H9 (cell line): Measurements from ENCODE around the gene SLC25A19. TPM values are rescaled to one million over a fixed set of nuclear protein-coding genes. Genes with fewer than 3 reads are reported as not detected.
A peak's percentile ranks its signal among the peaks of the same experiment; 100 is the strongest.

Experiments used
- DNase-seq: peaks from one replicate; pipeline ENCODE4 v3.0.0-alpha.2; 2017
- H2AFZ ChIP-seq: one replicate; pipeline ENCODE4 v1.6.1; 2013; ENCODE audit warnings: mild to moderate bottlenecking, low read length, control low read depth, moderate library complexity
- H2AK5ac ChIP-seq: 2 replicates; pipeline ENCODE4 v1.6.1; 2013; ENCODE audit warnings: low read length, control low read depth, mixed read lengths; ENCODE audit not compliant: insufficient read length
- H2BK120ac ChIP-seq: one replicate; pipeline ENCODE4 v1.6.1; 2013; ENCODE audit warnings: low read depth, mild to moderate bottlenecking, low read length, control low read depth, inconsistent platforms; ENCODE audit not compliant: poor library complexity, severe bottlenecking
- H2BK12ac ChIP-seq: 2 replicates; pipeline ENCODE4 v1.6.1; 2013; ENCODE audit warnings: low read length, control low read depth, mixed read lengths, low read depth; ENCODE audit not compliant: insufficient read length
- H2BK15ac ChIP-seq: 2 replicates; pipeline ENCODE4 v1.6.1; 2013; ENCODE audit warnings: low read depth, low read length, control low read depth
- H2BK20ac ChIP-seq: one replicate; pipeline ENCODE4 v1.6.1; 2013; ENCODE audit warnings: low read depth, mild to moderate bottlenecking, low read length, control low read depth, inconsistent platforms; ENCODE audit not compliant: poor library complexity, severe bottlenecking
- H2BK5ac ChIP-seq: 2 replicates; pipeline ENCODE4 v1.6.1; 2013; ENCODE audit warnings: low read length, control low read depth, mixed read lengths; ENCODE audit not compliant: insufficient read length
- H3K14ac ChIP-seq: 2 replicates; pipeline ENCODE4 v1.6.1; 2013; ENCODE audit warnings: low read length, control low read depth; ENCODE audit not compliant: insufficient read depth
- H3K18ac ChIP-seq: 2 replicates; pipeline ENCODE4 v1.6.1; 2013; ENCODE audit warnings: low read depth, mild to moderate bottlenecking, mixed read lengths, low read length, control low read depth; ENCODE audit not compliant: insufficient read length
- H3K23ac ChIP-seq: 2 replicates; pipeline ENCODE4 v1.6.1; 2013; ENCODE audit warnings: low read length, control low read depth, mixed read lengths, low read depth; ENCODE audit not compliant: insufficient read length
- H3K23me2 ChIP-seq: 2 replicates; pipeline ENCODE4 v1.6.1; 2013; ENCODE audit warnings: low read depth, mild to moderate bottlenecking, mixed read lengths, low read length, control low read depth; ENCODE audit not compliant: insufficient read length, poor library complexity, severe bottlenecking
- H3K27ac ChIP-seq: 2 replicates; pipeline ENCODE4 v1.5.1; 2013; ENCODE audit warnings: low read length, control low read depth, mixed read lengths, low read depth; ENCODE audit not compliant: insufficient read length
- H3K27me3 ChIP-seq: 2 replicates; pipeline ENCODE4 v1.6.1; 2013; ENCODE audit warnings: low read length, control low read depth, inconsistent platforms; ENCODE audit not compliant: insufficient read depth
- H3K4ac ChIP-seq: 2 replicates; pipeline ENCODE4 v1.6.1; 2013; ENCODE audit warnings: low read depth, mild to moderate bottlenecking, control low read depth, inconsistent platforms, low read length, moderate library complexity
- H3K4me1 ChIP-seq: 2 replicates; pipeline ENCODE4 v1.6.1; 2013; ENCODE audit warnings: low read length, control low read depth, inconsistent platforms; ENCODE audit not compliant: insufficient read depth
- H3K4me2 ChIP-seq: 2 replicates; pipeline ENCODE4 v1.6.1; 2013; ENCODE audit warnings: low read length, control low read depth, mixed read lengths; ENCODE audit not compliant: insufficient read length, insufficient read depth
- H3K56ac ChIP-seq: 2 replicates; pipeline ENCODE4 v1.6.1; 2013; ENCODE audit warnings: low read depth, mild to moderate bottlenecking, mixed read lengths, low read length, control low read depth; ENCODE audit not compliant: insufficient read length
- H3K79me1 ChIP-seq: 2 replicates; pipeline ENCODE4 v1.6.1; 2013; ENCODE audit warnings: low read depth, mild to moderate bottlenecking, moderate library complexity, low read length, control low read depth, inconsistent platforms; ENCODE audit not compliant: insufficient read depth, poor library complexity, severe bottlenecking
- H3K79me2 ChIP-seq: 2 replicates; pipeline ENCODE4 v1.6.1; 2013; ENCODE audit warnings: low read length, control low read depth, inconsistent platforms; ENCODE audit not compliant: insufficient read depth
- H3K9ac ChIP-seq: 2 replicates; pipeline ENCODE4 v1.6.1; 2013; ENCODE audit warnings: low read length, control low read depth, mixed read lengths; ENCODE audit not compliant: insufficient read length; ENCODE audit errors: extremely low read depth
- H3K9me3 ChIP-seq: one replicate; pipeline ENCODE4 v1.6.1; 2013; ENCODE audit warnings: low read depth, low read length, inconsistent platforms; ENCODE audit not compliant: control insufficient read depth
- H3T11ph ChIP-seq: one replicate; pipeline ENCODE4 v1.6.1; 2013; ENCODE audit warnings: mild to moderate bottlenecking, low read length, control low read depth, inconsistent platforms
- H4K20me1 ChIP-seq: one replicate; pipeline ENCODE4 v1.6.1; 2013; ENCODE audit not compliant: control insufficient read depth, insufficient read length, insufficient read depth
- H4K5ac ChIP-seq: 2 replicates; pipeline ENCODE4 v1.6.1; 2013; ENCODE audit warnings: low read depth, mild to moderate bottlenecking, mixed read lengths, low read length, control low read depth; ENCODE audit not compliant: insufficient read length
- H4K8ac ChIP-seq: replicated peaks from 2 replicates; pipeline ENCODE4 v1.6.1; 2013; ENCODE audit warnings: low read length, control low read depth, mixed read lengths, low read depth; ENCODE audit not compliant: insufficient read length
- H4K91ac ChIP-seq: 2 replicates; pipeline ENCODE4 v1.6.1; 2013; ENCODE audit warnings: low read depth, mild to moderate bottlenecking, moderate library complexity, mixed read lengths, low read length, control low read depth; ENCODE audit not compliant: insufficient read length
- H3K27ac Mint-ChIP-seq, 3 experiments: 2 replicates in 2 of 3; 3 replicates in 1 of 3; pipeline ENCODE4 v1.8.0; 2020 to 2021; ENCODE audit warnings: mixed read lengths in 3 of 3, mild to moderate bottlenecking in 1 of 3, moderate library complexity in 1 of 3
- H3K27me3 Mint-ChIP-seq: 2 replicates; pipeline ENCODE4 v1.8.0; 2021; ENCODE audit warnings: low read depth, mild to moderate bottlenecking, moderate library complexity, mixed read lengths
- H3K36me3 Mint-ChIP-seq, 3 experiments: 2 replicates in 2 of 3; 3 replicates in 1 of 3; pipeline ENCODE4 v1.8.0; 2020 to 2021; ENCODE audit warnings: low read depth in 3 of 3, mixed read lengths in 3 of 3; ENCODE audit not compliant: insufficient read depth in 1 of 3
- H3K4me1 Mint-ChIP-seq, 2 experiments: 2 replicates each; pipeline ENCODE4 v1.8.0; 2020; ENCODE audit warnings: mixed read lengths in 2 of 2
- H3K4me3 Mint-ChIP-seq, 2 experiments: 2 replicates in 1 of 2; 3 replicates in 1 of 2; pipeline ENCODE4 v1.8.0; 2020 to 2021; ENCODE audit warnings: mild to moderate bottlenecking in 2 of 2, mixed read lengths in 2 of 2, moderate library complexity in 1 of 2
- H3K9me3 Mint-ChIP-seq, 2 experiments: 2 replicates in 1 of 2; 3 replicates in 1 of 2; pipeline ENCODE4 v1.8.0; 2020; ENCODE audit warnings: mild to moderate bottlenecking in 2 of 2, mixed read lengths in 2 of 2, moderate library complexity in 1 of 2
- WGBS: extraction: QIAGEN DNeasy Blood & Tissue Kit; methylation state at CpG from one replicate; pipeline ENCODE4 v1.1.7; 2013; ENCODE audit warnings: missing lambda C conversion rate, low lambda C conversion rate, mixed read lengths; ENCODE audit not compliant: insufficient read length; ENCODE audit errors: extremely low coverage; 5-methylcytosine and 5-hydroxymethylcytosine counted together
- total RNA-seq: library from RNA; stranded (reverse); gene quantifications from 2 replicates; pipeline ENCODE4 v1.2.1, GENCODE V29; 2021
- TF ChIP-seq, protein P1 (sequence below): fragments of 200-600 bp; sonication (generic); conservative IDR thresholded peaks from 3 replicates; pipeline ENCODE4 v1.8.0; 2021; ENCODE audit warnings: antibody characterized with exemption, mild to moderate bottlenecking

Gene SLC25A19
- total RNA-seq, 1 experiment from 2014 or later: 24.2 TPM

GRCh38 chr17:75318211-75318610, 29.0 kb upstream of the SLC25A19 start:
- Mint-ChIP-seq H3K36me3 (peaks cover 16 to 36% (median 23%) of the 10 kb centered on the region in 3 experiments; a peak in 6 of 7 replicates), H3K4me1 (peaks cover 12 to 13% of the 10 kb centered on the region in 2 experiments), H3K27ac (peak overlapping the region in 2 of 3 experiments; percentile 68 to 91; a peak in 3 of 7 replicates), H3K27me3 (no peaks in the 10 kb centered on the region), H3K4me3 (no peak overlapping the region), H3K9me3 (no peaks in the 10 kb centered on the region)
- H3K14ac ChIP-seq: no peak overlapping the region; the same call in 1 of the 2 replicates
- TF ChIP-seq, protein P1, sequence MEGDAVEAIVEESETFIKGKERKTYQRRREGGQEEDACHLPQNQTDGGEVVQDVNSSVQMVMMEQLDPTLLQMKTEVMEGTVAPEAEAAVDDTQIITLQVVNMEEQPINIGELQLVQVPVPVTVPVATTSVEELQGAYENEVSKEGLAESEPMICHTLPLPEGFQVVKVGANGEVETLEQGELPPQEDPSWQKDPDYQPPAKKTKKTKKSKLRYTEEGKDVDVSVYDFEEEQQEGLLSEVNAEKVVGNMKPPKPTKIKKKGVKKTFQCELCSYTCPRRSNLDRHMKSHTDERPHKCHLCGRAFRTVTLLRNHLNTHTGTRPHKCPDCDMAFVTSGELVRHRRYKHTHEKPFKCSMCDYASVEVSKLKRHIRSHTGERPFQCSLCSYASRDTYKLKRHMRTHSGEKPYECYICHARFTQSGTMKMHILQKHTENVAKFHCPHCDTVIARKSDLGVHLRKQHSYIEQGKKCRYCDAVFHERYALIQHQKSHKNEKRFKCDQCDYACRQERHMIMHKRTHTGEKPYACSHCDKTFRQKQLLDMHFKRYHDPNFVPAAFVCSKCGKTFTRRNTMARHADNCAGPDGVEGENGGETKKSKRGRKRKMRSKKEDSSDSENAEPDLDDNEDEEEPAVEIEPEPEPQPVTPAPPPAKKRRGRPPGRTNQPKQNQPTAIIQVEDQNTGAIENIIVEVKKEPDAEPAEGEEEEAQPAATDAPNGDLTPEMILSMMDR: no peak
- no peak overlapping the region for H2BK120ac ChIP-seq
- no peaks in the 10 kb centered on the region for H4K20me1 ChIP-seq
- H2AK5ac ChIP-seq: no peak overlapping the region
- H3K18ac ChIP-seq: no peak overlapping the region
- no peak overlapping the region for H3K23ac ChIP-seq
- no peaks in the 10 kb centered on the region for H3K79me1 ChIP-seq
- no peak for DNase-seq
- H3K23me2 ChIP-seq: no peaks in the 10 kb centered on the region
- H2BK5ac ChIP-seq: no peak overlapping the region
- no peak overlapping the region for H3T11ph ChIP-seq
- no peaks in the 10 kb centered on the region; the same call in 1 of the 2 replicates for H3K27me3 ChIP-seq
- no peak overlapping the region for H3K27ac ChIP-seq
- no peak overlapping the region for H3K4me2 ChIP-seq
- H4K5ac ChIP-seq: no peak overlapping the region
- no peak overlapping the region for H4K91ac ChIP-seq
- H2BK15ac ChIP-seq: no peak overlapping the region
- no peak overlapping the region for H2AFZ ChIP-seq
- no peaks in the 10 kb centered on the region for H3K79me2 ChIP-seq
- no peak overlapping the region for H4K8ac ChIP-seq
- no peak overlapping the region for H3K9ac ChIP-seq
- no peaks in the 10 kb centered on the region for H3K4me1 ChIP-seq
- H3K56ac ChIP-seq: no peak overlapping the region
- WGBS: no CpG with 5 or more reads among the region's 10 CpGs
- H2BK12ac ChIP-seq: no peak overlapping the region
- H2BK20ac ChIP-seq: no peak overlapping the region
- H3K4ac ChIP-seq: no peak overlapping the region
- no peaks in the 10 kb centered on the region for H3K9me3 ChIP-seq
